Astrocyte of the spinal cord (primary cell): ENCODE measurements around the gene TPBGL.

Experiments used
- DNase-seq: peaks from one replicate; pipeline ENCODE4 v3.0.0; 2011; ENCODE audit warnings: low read depth, low spot score
- H3K4me3 ChIP-seq: 2 replicates; pipeline ENCODE4 v1.5.1; 2011; ENCODE audit warnings: low read depth, mild to moderate bottlenecking, low read length, moderate library complexity
- CTCF ChIP-seq: IDR thresholded peaks from 2 replicates; pipeline ENCODE4 v1.5.1; 2012; ENCODE audit warnings: low read depth, mild to moderate bottlenecking, low read length, inconsistent platforms
- in situ Hi-C: cut with HindIII; loops from 2 replicates; pipeline ENCODE4 v1.10.0; 2017; ENCODE audit warnings: low sequenced_read_pairs

Gene TPBGL

DNA sequence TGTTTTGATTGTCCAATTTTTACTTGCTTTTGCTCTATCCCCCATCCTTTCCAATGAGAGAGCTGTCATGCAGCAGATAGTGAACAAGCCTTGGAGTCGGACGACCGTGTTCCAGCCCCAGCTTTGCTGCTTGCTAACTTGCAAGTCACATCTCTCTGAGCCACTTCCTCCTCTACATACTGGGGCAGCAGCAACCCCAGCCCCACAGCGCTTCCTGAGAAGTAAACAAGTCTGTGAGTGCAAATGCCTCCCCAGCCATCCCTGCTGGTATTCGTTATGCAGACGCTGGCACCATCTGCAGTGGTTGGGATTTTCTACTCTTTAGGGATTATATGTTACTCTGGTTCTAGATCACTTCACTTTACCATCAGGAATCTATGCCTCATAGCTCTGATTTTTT lies 35.0 kb downstream of the TPBGL start:
- in situ Hi-C loops, result no loop called here
- DNase-seq, result no peak
- H3K4me3 ChIP-seq, result no peak overlapping the region
- TF ChIP-seq CTCF, result no peak

GRCh38 chr11:75276186-75276585 lies 35.6 kb downstream of the TPBGL start:
- in situ Hi-C loops, result no loop called here
- DNase-seq, result no peak
- TF ChIP-seq CTCF, result no peak
- no peak overlapping the region for H3K4me3 ChIP-seq

DNA sequence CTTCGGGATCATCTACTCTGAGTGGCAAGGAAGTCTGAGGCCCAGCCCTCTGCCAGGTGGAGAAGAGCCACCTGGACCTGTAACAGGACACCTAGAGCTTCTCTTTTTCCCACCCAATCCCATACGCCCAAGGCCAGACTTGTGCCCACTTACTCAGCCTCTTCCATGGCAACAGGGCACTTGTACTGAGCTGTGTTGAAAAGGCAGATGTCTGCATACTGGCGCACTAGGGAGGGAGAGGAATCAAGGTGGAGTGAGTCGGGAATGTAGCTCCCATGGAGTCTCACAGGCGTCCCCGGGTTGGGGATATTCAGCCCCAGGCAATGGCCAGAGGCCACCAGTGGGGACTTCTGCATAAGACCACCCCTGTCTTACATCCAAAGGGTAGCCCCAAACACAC lies 36.1 kb downstream of the TPBGL start:
- TF ChIP-seq CTCF, result no peak
- DNase-seq, result no peak
- H3K4me3 ChIP-seq, result no peak overlapping the region
- in situ Hi-C loops, result no loop called here

GRCh38 chr11:75277211-75277805 lies 36.7 kb downstream of the TPBGL start:
- DNase-seq, result no peak
- no peak for TF ChIP-seq CTCF
- in situ Hi-C loops, result no loop called here
- H3K4me3 ChIP-seq, result no peak overlapping the region

GRCh38 chr11:75277991-75278790 lies 37.6 kb downstream of the TPBGL start:
- no peak for DNase-seq
- TF ChIP-seq CTCF, result no peak
- in situ Hi-C loops, result no loop called here

GRCh38 chr11:75279273-75279672 lies 38.7 kb downstream of the TPBGL start:
- in situ Hi-C loops, result no loop called here
- DNase-seq, result no peak
- no peak overlapping the region for H3K4me3 ChIP-seq
- no peak for TF ChIP-seq CTCF

More at GRCh38 chr11:75277991-75278790, 37.6 kb downstream of the TPBGL start:
- H3K4me3 ChIP-seq, result no peak overlapping the region
